ENCODE measurements around the gene ASXL2.
"Not testable (repeated sequence)": the region's sequence is repeated elsewhere in the genome, so short reads cannot be mapped to it uniquely, and the experiment has no call there.

Gene ASXL2

GRCh38 chr2:25735835-25736234, 142.5 kb downstream of the ASXL2 start:
- DNase-seq (ENCODE audit: low read depth) = no peak

- DNase-seq (ENCODE audit: low read depth) = no peak
Observed at GRCh38 chr2:25728559-25728958, 149.7 kb downstream of the ASXL2 start.

- no peak for DNase-seq (ENCODE audit: low read depth)
Observed at GRCh38 chr2:25726522-25726921, 151.8 kb downstream of the ASXL2 start.

GRCh38 chr2:25725877-25726276, 152.4 kb downstream of the ASXL2 start:
- DNase-seq (ENCODE audit: low read depth) = no peak

- no peak for DNase-seq (ENCODE audit: low read depth)
Observed at GRCh38 chr2:25724756-25725155, 153.5 kb downstream of the ASXL2 start.

- DNase-seq (ENCODE audit: low read depth) = no peak
Observed at GRCh38 chr2:25722224-25722623, 156.1 kb downstream of the ASXL2 start.

- DNase-seq (ENCODE audit: low read depth) = no peak
Observed at GRCh38 chr2:25720575-25720974, 157.7 kb downstream of the ASXL2 start.

GRCh38 chr2:25714740-25715139, 163.5 kb downstream of the ASXL2 start:
- DNase-seq (ENCODE audit: low read depth) = peak; percentile 11

- DNase-seq (ENCODE audit: low read depth) = no peak
Observed at GRCh38 chr2:25712455-25712854, 165.8 kb downstream of the ASXL2 start.

- peak; percentile 10 for DNase-seq (ENCODE audit: low read depth)
Observed at GRCh38 chr2:25711675-25712354, 166.5 kb downstream of the ASXL2 start.

GRCh38 chr2:25710750-25711149, 167.5 kb downstream of the ASXL2 start:
- no peak for DNase-seq (ENCODE audit: low read depth)

GRCh38 chr2:25709349-25709748, 168.9 kb downstream of the ASXL2 start:
- no peak for DNase-seq (ENCODE audit: low read depth)

GRCh38 chr2:25707927-25708590, 170.2 kb downstream of the ASXL2 start:
- DNase-seq (ENCODE audit: low read depth) = no peak

- DNase-seq (ENCODE audit: low read depth) = not testable (repeated sequence)
Observed at GRCh38 chr2:25705575-25705974, 172.7 kb downstream of the ASXL2 start.

GRCh38 chr2:25701801-25702200, 176.5 kb downstream of the ASXL2 start:
- no peak for DNase-seq (ENCODE audit: low read depth)

- DNase-seq (ENCODE audit: low read depth) = peak; percentile 55
Observed at GRCh38 chr2:25700221-25700660, 178.0 kb downstream of the ASXL2 start.

- no peak for DNase-seq (ENCODE audit: low read depth)
Observed at GRCh38 chr2:25699216-25699615, 179.1 kb downstream of the ASXL2 start.

GRCh38 chr2:25698752-25699151, 179.5 kb downstream of the ASXL2 start:
- peak; percentile 65 for DNase-seq (ENCODE audit: low read depth)

GRCh38 chr2:25697559-25698341, 180.5 kb downstream of the ASXL2 start:
- DNase-seq (ENCODE audit: low read depth) = peak; percentile 14

- DNase-seq (ENCODE audit: low read depth) = no peak
Observed at GRCh38 chr2:25692737-25693445, 185.4 kb downstream of the ASXL2 start.

GRCh38 chr2:25692143-25692542, 186.1 kb downstream of the ASXL2 start:
- peak; percentile 10 for DNase-seq (ENCODE audit: low read depth)

GRCh38 chr2:25690058-25690457, 188.2 kb downstream of the ASXL2 start:
- peak; percentile 8 for DNase-seq (ENCODE audit: low read depth)

Measured in iris pigment epithelial cell (primary cell).